PC-9 (cell line): Measurements from ENCODE around the gene C11orf58. TPM values are rescaled to one million over a fixed set of nuclear protein-coding genes. Genes with fewer than 3 reads are reported as not detected.

Experiments
- BruUV-seq: library from RNA; stranded (reverse); fragments of 400-500 nt; replicated peaks from 2 replicates; lab custom pipeline; 2021; lab: Mats Ljungman, UMichigan
- CTCF ChIA-PET: fragments of 300-600 bp; sonication (Branson Sonifier 250); formaldehyde crosslinking; loops from one replicate; lab custom pipeline; 2022; ENCODE audit warnings: antibody characterized with exemption; lab: Charles Lee
- POLR2A ChIA-PET: fragments of 300-600 bp; sonication (Branson Sonifier 250); formaldehyde crosslinking; loops from one replicate; lab custom pipeline; 2022; ENCODE audit warnings: antibody characterized with exemption; ENCODE audit not compliant: unreplicated experiment; lab: Charles Lee
- DNase-seq, 2 experiments: peaks; one replicate each; pipeline versions ENCODE4 v3.0.0 to v3.0.0-alpha.2; 2015 to 2022; ENCODE audit warnings: mixed read lengths in 1 of 2
- H2AFZ ChIP-seq: fragments of 200-600 bp; sonication (generic); 2 replicates; pipeline ENCODE4 v1.8.1; 2017; ENCODE audit warnings: antibody characterized with exemption
- H3F3A ChIP-seq: fragments of 200-600 bp; sonication (generic); 2 replicates; pipeline ENCODE4 v1.8.1; 2017; ENCODE audit warnings: antibody characterized with exemption, mild to moderate bottlenecking, low read depth; ENCODE audit not compliant: insufficient read depth
- H3K27ac ChIP-seq: fragments of 200-600 bp; sonication (generic); 2 replicates; pipeline ENCODE4 v1.6.1; 2016; ENCODE audit warnings: mixed run types
- H3K27me3 ChIP-seq: fragments of 200-600 bp; sonication (generic); 2 replicates; pipeline ENCODE4 v1.6.1; 2016; ENCODE audit warnings: low read depth, mixed run types; ENCODE audit not compliant: insufficient read depth
- H3K36me3 ChIP-seq: fragments of 200-600 bp; sonication (generic); 2 replicates; pipeline ENCODE4 v1.6.1; 2016; ENCODE audit warnings: low read depth, mixed run types
- H3K4me1 ChIP-seq: fragments of 200-600 bp; sonication (generic); replicated peaks from 2 replicates; pipeline ENCODE4 v1.6.1; 2016; ENCODE audit warnings: mixed run types; ENCODE audit not compliant: insufficient read depth
- H3K4me2 ChIP-seq: fragments of 200-600 bp; sonication (generic); 2 replicates; pipeline ENCODE4 v1.6.1; 2017; ENCODE audit warnings: mixed run types
- H3K4me3 ChIP-seq: fragments of 200-600 bp; sonication (generic); 2 replicates; pipeline ENCODE4 v1.6.1; 2016; ENCODE audit warnings: mixed run types
- H3K79me2 ChIP-seq: fragments of 200-600 bp; sonication (generic); 2 replicates; pipeline ENCODE4 v1.6.1; 2017; ENCODE audit warnings: low read depth, mixed run types
- H3K9me2 ChIP-seq: fragments of 200-600 bp; sonication (generic); 2 replicates; pipeline ENCODE4 v1.8.1; 2017; ENCODE audit warnings: mild to moderate bottlenecking; ENCODE audit not compliant: insufficient read depth
- H3K9me3 ChIP-seq: fragments of 200-600 bp; sonication (generic); 2 replicates; pipeline ENCODE4 v1.8.1; 2016; ENCODE audit warnings: low read depth; ENCODE audit not compliant: insufficient read depth
- H4K20me1 ChIP-seq: fragments of 200-600 bp; sonication (generic); 2 replicates; pipeline ENCODE4 v1.8.1; 2017; ENCODE audit not compliant: insufficient read depth
- EZH2 ChIP-seq: fragments of 200-600 bp; sonication (generic); IDR thresholded peaks from 2 replicates; pipeline ENCODE4 v1.8.0; 2017; ENCODE audit warnings: antibody characterized with exemption, low read depth
- intact Hi-C: fragments of 100-400 bp; cut with micrococcal nuclease; formaldehyde crosslinking; loops from one replicate; pipeline ENCODE4 v1.10.0; 2022; ENCODE audit not compliant: unreplicated experiment
- total RNA-seq: library from RNA; stranded (reverse); gene quantifications from 2 replicates; pipeline ENCODE4 v1.2.3, GENCODE V29; 2021
- TF ChIP-seq, protein P1 (sequence below): fragments of 200-600 bp; sonication (generic); conservative IDR thresholded peaks from 2 replicates; pipeline ENCODE4 v1.6.1; 2017; ENCODE audit warnings: mixed run types, antibody characterized with exemption, mild to moderate bottlenecking, moderate library complexity

C11orf58 gene
- total RNA-seq, 1 experiment from 2014 or later = 84.1 TPM

DNA sequence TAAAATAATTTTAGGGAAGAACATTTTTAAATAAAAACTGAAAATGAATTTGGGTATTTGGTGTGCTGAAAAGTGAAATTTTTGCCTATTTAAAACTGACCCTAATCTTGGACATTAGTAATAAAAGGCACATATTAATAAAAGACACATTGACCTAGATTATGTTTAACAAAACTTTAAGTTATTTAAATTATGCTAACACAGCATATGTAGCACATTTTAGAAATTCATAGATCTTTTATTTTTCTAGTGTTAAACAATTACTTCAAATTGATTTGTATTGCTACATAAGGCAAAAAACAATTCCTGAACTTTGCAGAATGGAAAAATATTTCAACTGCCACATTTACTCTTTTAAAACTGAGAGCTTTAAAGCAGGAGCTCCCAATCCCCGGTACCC, 10.6 kb downstream of the C11orf58 start:
- no TSS peak for BruUV-seq
- no peaks in the 10 kb centered on the region for H3K4me1 ChIP-seq
- H3K36me3 ChIP-seq = peaks cover 7% of the 10 kb centered on the region; the same call in 1 of the 2 replicates
- H3K9me2 ChIP-seq = no peaks in the 10 kb centered on the region
- no peak overlapping the region for H3K4me3 ChIP-seq
- H2AFZ ChIP-seq = no peak overlapping the region
- peaks cover 15% of the 10 kb centered on the region for H3K79me2 ChIP-seq
- POLR2A ChIA-PET = no interaction called here
- H4K20me1 ChIP-seq = peaks cover 18% of the 10 kb centered on the region; the same call in 1 of the 2 replicates
- CTCF ChIA-PET = no interaction called here
- H3K27me3 ChIP-seq = no peaks in the 10 kb centered on the region
- intact Hi-C loops = no loop called here
- H3K9me3 ChIP-seq = no peaks in the 10 kb centered on the region
- no peak for TF ChIP-seq EZH2
- TF ChIP-seq, protein P1, sequence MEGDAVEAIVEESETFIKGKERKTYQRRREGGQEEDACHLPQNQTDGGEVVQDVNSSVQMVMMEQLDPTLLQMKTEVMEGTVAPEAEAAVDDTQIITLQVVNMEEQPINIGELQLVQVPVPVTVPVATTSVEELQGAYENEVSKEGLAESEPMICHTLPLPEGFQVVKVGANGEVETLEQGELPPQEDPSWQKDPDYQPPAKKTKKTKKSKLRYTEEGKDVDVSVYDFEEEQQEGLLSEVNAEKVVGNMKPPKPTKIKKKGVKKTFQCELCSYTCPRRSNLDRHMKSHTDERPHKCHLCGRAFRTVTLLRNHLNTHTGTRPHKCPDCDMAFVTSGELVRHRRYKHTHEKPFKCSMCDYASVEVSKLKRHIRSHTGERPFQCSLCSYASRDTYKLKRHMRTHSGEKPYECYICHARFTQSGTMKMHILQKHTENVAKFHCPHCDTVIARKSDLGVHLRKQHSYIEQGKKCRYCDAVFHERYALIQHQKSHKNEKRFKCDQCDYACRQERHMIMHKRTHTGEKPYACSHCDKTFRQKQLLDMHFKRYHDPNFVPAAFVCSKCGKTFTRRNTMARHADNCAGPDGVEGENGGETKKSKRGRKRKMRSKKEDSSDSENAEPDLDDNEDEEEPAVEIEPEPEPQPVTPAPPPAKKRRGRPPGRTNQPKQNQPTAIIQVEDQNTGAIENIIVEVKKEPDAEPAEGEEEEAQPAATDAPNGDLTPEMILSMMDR = no peak
- no peak for DNase-seq
- H3F3A ChIP-seq = no peaks in the 10 kb centered on the region
- no peak overlapping the region for H3K4me2 ChIP-seq
- H3K27ac ChIP-seq = no peak overlapping the region

DNA sequence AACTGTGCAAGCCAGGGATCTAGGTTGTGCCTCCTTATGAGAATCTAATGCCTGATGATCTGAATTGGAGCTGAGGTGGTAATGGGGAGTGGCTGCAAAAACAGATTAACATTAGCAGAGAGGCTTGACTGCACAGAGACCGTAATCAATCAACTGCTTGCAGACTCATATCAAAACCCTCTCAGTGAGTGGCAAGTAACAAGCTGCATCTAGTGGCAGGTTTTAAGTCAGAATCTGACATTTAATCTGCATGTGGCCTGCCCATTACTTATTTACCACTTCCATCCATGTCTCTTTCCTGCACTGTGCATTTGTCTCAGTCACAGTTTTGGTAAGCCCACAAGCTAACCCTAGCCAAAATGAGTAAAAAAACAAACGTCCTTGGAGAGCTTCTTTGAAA, 11.2 kb downstream of the C11orf58 start:
- TF ChIP-seq, protein P1 = no peak
- no peak for TF ChIP-seq EZH2
- no peaks in the 10 kb centered on the region for H3K4me1 ChIP-seq
- H3K79me2 ChIP-seq = peaks cover 9% of the 10 kb centered on the region; the same call in 1 of the 2 replicates
- H4K20me1 ChIP-seq = peaks cover 12% of the 10 kb centered on the region; the same call in 1 of the 2 replicates
- ChIA-PET CTCF (no interaction called here), POLR2A (no interaction called here)
- peaks cover 1% of the 10 kb centered on the region; the same call in 1 of the 2 replicates for H3F3A ChIP-seq
- H3K4me3 ChIP-seq = no peak overlapping the region
- DNase-seq = no peak
- H3K27me3 ChIP-seq = no peaks in the 10 kb centered on the region
- H3K9me3 ChIP-seq = no peaks in the 10 kb centered on the region
- H3K27ac ChIP-seq = no peak overlapping the region
- no TSS peak for BruUV-seq
- H3K4me2 ChIP-seq = no peak overlapping the region
- intact Hi-C loops = no loop called here
- peaks cover 7% of the 10 kb centered on the region; the same call in 1 of the 2 replicates for H3K36me3 ChIP-seq
- H2AFZ ChIP-seq = no peak overlapping the region
- no peaks in the 10 kb centered on the region for H3K9me2 ChIP-seq

DNA sequence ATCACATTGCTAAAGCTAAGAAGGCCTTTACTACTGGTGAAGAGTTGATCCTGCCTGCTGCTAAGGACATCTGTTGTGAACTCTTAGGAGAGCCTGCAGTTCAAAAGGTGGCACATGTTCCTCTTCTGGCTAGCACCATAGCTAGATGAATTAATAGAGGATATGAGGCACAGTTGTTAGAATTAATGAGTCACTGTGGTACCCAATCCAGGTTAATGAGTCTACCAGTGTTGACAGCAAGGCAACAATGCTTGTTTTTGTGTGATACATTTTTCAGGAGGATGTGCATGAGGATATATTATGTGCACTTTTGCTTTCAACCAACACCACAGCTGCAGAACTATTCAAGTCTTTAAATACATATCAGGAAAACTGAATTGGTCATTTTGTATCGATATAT, 12.0 kb downstream of the C11orf58 start:
- peaks cover 3% of the 10 kb centered on the region; the same call in 1 of the 2 replicates for H3F3A ChIP-seq
- H3K4me1 ChIP-seq = no peaks in the 10 kb centered on the region
- peaks cover 11% of the 10 kb centered on the region; the same call in 1 of the 2 replicates for H4K20me1 ChIP-seq
- H3K4me3 ChIP-seq = no peak overlapping the region
- ChIA-PET POLR2A (no interaction called here), CTCF (no interaction called here)
- intact Hi-C loops = no loop called here
- H3K27me3 ChIP-seq = no peaks in the 10 kb centered on the region
- no peak for TF ChIP-seq EZH2
- TF ChIP-seq, protein P1 = no peak
- no peaks in the 10 kb centered on the region for H3K9me2 ChIP-seq
- peaks cover 7% of the 10 kb centered on the region; the same call in 1 of the 2 replicates for H3K36me3 ChIP-seq
- DNase-seq = no peak
- peaks cover 6% of the 10 kb centered on the region; the same call in 1 of the 2 replicates for H3K79me2 ChIP-seq
- H3K27ac ChIP-seq = no peak overlapping the region
- H3K9me3 ChIP-seq = no peaks in the 10 kb centered on the region
- no peak overlapping the region for H3K4me2 ChIP-seq
- no peak overlapping the region for H2AFZ ChIP-seq
- BruUV-seq = no TSS peak
